Hematopoietic multipotent progenitor cell (in vitro differentiated cells): ENCODE data around the gene SLC7A4. TPM values are rescaled to one million over a fixed set of nuclear protein-coding genes. Genes with fewer than 3 reads are reported as not detected.
"Not testable (repeated sequence)": the region's sequence is repeated elsewhere in the genome, so short reads cannot be mapped to it uniquely, and the experiment has no call there.

ENCODE experiments used
- DNase-seq, 3 donors: peaks; one replicate each; pipeline ENCODE4 v3.0.0-alpha.2; 2011 to 2015; ENCODE audit warnings: low read depth in 2 of 3, low spot score in 2 of 3
- total RNA-seq: library from RNA; depleted of rRNA; stranded (reverse); fragments of >200 nt; gene quantifications from one replicate; pipeline ENCODE4 v1.2.3, GENCODE V29; 2012

SLC7A4 gene
- total RNA-seq, 1 donor, result 0.81 TPM

DNA sequence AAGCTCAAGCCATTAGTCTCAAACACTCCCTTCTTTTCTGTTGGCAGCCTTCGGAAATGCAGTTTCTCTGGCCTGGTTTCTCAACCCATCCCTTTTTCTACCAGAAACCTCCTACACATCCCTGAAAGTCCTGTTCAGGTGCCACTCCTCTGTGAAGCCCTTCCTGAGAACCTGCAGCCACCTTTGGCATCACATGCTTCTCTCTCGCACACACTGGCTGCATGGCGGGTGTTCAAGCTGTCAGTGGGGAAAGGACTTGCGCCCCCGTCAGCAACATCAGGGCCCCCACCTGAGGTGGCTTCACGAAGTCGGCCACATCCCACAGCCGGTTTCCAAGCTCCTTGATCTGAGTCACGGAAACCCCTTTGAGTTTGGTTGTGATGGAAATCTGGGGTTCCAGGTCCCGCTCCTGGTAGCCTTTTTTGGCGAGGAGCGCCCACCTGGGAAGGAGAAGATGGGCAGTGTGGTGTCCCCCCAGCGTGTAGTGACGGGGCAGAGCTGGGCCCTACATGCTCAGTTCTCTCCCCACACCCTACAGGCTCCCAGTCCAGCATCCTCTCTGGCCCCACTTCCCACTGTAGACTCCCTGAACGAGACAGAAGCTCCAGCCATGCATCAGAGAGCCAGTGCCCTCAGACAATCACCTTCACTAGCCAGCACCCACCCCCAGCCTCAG lies 11.6 kb upstream of the SLC7A4 start:
- no peak for DNase-seq

DNA sequence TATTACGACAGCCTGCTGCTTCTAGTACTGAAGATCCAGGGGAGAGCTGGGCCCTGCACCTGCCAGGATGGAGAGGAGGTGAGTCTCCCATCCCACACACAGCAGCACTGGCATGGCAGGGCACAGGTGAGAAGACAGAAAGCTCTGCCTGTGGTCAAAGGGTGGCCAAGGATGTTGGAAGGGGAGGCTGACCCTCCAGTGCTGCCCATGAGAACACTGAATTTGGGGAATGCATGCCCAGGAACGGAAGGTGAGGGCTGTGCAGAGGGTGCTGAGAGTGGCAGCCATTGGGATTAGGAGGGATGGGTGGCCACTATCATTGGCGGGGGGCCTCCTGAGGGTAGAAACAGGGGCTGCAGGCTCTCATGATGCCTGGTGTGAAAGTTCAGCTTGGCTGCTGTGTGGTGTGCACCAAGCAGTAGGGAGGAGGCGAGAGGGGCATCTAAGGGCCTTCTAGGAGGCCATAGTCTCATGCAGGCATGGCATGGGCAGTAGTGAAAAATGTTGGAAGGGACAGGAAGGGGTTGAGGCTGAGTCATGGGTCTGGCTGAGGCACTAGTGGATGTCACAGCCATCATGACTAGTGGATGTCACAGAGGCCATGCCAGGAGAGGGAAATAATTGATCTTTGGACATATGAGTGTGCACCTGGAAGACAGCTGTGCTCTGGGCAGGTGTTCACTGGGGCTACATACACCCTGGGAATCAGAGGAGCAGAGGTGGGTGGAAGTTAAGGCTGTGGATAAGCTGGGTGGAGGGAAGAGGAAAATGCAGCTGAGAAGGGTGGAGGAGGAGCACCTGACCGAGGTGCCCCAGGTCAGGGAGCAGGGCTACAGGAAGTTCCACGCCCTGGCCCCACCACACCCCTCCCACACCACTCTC lies 10.9 kb upstream of the SLC7A4 start:
- DNase-seq, result no peak

DNA sequence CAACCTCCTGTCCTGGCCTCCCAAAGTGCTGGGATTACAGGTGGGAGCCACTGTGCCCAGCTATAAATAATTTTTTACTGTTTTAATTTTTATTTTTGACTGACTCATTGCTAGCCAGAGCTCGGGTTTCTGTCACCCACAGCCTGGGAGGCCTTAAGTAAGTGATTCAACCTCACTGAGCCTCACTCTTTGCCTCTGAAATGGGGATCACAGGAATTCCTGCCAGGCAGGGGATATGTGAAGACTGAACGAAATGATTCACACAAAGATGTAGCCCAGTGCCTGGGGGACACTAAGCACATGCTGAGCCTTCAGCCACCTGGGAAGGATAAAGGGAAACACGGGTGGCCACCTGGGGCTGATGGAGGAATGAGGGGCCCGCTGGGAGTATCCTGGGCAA lies 9.6 kb upstream of the SLC7A4 start:
- DNase-seq, result no peak

- DNase-seq, result not testable (repeated sequence)
These were observed 6.8 kb upstream of the SLC7A4 start for GRCh38 chr22:21039158-21039557.

- no peak for DNase-seq
These were observed 6.0 kb upstream of the SLC7A4 start for GRCh38 chr22:21038405-21038804.

- no peak for DNase-seq
These were observed 2.6 kb upstream of the SLC7A4 start for GRCh38 chr22:21034989-21035388.

DNA sequence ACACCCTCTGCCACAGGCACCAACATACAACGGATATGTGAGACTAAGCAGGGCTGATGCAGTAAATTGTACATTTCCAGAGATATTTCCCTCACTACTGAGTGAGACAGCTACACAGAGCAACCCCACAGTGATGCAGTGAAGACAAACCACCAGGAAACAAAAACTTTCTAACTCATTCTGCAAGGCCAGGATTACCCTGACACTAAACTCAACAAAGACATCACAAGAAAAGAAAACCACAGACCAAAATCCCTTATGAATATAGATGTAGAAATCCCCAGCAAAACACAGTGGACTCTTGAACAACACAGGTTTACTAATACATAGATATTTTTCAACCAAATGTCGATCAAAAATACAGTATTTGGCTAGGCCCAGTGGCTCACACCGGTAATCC lies 1.5 kb upstream of the SLC7A4 start:
- DNase-seq, result no peak

DNA sequence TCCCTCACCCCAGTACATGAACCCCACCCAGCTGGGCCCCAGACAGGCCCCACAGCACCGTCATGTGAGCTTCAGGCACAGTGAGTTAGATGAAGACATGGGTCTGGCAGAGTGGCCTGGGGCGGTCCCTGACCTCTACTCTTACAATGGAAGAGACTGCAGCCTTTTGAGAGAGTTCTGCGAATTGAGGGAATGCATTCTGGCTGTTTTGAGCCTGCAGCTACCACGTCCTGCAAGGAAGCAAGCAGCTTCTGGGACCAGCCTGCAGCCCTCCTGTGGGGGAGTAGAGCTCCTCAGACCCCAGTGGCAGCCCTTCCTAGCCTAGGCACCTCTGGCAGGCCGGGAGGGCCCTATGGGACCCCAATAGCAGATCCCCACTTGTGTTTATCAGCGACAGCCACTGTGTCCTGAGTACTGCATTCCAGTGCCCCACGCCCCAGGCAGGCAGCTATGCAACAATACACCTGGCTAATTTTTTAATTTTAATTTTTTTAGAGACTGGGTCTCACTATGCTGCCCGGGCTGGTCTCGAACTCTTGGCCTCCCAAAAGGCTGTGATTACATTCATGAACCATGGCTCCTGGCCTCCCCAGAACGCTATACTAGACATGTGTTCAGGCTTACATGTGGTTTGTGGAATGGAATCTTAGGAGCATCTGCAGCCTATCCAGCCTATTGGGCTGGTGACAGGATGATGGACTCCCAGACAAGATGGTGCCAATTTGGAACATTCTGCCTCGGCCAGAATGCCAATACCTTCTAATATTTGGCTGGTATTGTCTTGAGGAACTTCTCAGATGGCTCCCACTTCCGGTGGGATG lies 717 bp upstream of the SLC7A4 start:
- no peak for DNase-seq

DNA sequence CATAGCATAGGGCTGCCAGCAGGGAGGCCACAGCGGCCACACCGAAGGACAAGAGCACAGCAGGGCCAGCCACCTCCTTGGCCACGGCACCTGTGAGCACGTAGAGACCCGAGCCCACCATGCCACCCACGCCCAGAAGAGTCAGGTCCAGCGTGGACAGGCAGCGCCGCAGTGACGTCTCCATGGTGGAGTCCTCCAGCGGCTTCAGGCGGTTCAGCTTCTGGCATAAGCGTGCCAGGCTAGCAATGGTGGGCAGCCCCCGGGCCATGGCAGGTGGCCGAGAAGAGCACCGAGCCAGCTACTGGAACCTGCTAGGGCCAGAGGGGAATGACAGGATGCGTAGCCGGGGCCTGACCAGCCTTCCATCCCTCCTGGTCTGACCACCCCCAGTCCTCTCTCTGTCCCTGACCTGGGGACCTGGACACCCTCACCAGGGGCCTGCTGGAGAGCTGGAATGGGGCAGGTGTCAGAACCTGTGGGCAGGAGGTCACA lies 770 bp downstream of the SLC7A4 start:
- no peak for DNase-seq

- DNase-seq, result no peak
These were observed 1.5 kb downstream of the SLC7A4 start for GRCh38 chr22:21030621-21031544.

GRCh38 chr22:21030032-21030431 lies 2.3 kb downstream of the SLC7A4 start:
- DNase-seq, result no peak

- DNase-seq, result no peak
These were observed 2.8 kb downstream of the SLC7A4 start for GRCh38 chr22:21029486-21030025.

DNA sequence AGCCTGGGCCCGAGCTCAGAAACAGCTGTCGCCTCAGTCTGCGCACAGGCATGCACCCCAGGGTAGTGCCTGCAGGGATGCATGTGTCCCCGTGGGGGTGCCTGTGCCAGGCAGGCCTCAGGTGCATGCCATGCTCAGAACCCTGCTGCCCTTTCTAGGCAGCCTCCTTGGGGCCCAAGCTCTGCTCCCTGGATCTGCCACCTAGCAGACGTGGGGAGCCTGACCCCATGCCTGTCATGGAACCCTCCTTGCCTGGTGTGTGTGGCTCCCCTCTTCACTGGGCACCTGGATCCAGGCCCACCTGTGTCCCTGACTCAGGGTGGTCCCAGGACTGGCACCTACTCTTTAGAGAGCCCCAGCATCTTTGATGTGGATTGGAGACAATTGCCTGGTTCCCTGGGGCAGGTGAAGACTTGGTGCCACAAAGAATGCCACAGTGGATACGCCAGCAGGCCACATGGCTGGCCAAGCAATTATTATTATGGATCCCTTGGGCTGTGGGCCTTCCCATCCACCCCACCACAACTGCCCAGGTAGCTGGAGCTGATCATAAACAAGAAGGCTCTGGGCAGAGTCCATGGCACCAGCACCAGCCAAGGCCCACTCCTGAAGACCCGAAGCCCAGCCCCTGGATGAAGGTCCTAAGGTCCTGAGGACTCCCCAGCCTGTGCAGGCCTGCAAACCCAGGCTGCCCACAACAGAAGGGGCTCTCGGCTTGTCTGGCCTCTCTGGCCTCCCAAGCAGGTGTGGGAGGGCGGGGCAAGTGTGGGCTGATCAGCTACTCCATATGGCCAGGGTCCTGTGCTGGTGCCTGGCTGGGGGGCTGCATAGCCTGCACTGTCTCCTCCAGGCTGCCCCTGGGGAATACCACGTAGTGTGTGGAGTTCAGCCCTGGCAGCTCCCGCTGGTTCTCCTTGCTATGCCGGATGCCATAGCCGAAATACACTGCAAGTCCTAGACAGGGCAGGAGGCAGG lies 3.8 kb downstream of the SLC7A4 start:
- DNase-seq, result no peak

DNA sequence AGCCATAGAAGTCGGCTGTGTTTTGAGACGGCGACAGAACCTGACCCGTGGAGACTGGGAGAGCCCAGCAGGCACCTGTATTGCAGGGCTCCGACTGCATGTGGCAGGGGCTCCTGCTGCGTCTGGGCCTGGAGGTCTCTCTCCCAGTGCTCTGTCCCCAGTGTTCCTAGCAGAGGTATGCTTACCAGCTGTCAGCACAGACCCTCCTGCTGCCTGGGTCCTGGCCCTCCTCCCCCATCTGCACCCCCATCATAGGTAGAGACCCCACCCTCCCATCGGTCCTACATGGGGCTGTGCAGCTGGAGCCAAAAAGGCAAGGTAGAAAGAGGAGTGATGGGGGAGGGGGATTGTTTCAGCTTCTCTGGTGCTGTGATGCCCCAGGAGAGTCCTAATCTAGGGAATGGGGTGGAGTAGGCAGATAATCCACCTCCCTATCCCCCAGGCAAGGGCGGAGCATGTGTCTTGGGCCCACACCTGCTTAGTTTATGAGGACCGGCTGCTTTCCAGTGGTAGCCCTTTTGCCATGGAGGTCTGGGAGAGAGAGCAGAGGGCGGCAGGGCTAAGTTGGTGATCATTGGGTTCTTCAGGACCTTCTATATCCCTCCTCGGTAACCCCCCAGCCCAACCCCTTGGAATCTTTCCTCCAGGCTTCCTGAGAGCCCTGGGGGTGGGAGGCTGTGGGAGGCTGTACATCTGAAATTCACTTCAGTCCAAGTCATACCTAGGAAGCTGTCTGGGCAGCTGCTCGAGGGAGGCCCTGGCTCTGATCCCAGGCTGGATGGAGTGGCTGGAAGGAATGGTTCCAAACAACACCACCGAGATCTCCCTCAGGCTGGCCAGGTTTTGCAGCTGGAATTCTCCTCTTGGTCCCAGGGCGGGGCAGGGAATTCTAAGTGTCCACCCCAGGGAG lies 5.3 kb downstream of the SLC7A4 start:
- no peak for DNase-seq

GRCh38 chr22:21025763-21026755 lies 6.3 kb downstream of the SLC7A4 start:
- no peak for DNase-seq

DNA sequence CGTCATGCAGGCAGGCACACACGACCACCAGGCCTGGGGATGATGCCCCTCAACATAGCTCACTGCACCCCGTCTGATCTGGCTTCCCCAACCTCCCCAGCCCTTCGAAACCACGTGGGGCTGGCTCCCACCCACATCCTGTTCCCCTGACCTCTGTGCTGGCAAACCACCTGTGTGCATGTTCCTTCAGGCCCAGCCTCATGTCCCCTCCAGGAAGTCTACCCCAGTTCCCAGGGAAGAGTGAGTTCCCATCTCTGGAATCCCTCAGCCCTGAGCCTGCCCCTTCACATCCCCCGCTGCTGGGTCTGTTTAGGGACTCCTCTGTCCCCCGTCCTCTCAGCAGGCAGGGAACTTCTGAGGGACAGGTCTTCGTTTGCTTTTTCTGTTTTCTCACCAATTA lies 7.1 kb downstream of the SLC7A4 start:
- no peak for DNase-seq
